SK-MEL-5 (cell line): ENCODE data around the gene B3GNT7. TPM values are rescaled to one million over a fixed set of nuclear protein-coding genes. Genes with fewer than 3 reads are reported as not detected.
A peak's percentile ranks its signal among the peaks of the same experiment; 100 is the strongest.
"Not testable (repeated sequence)": the region's sequence is repeated elsewhere in the genome, so short reads cannot be mapped to it uniquely, and the experiment has no call there.

Experiments used
- DNase-seq: peaks from one replicate; pipeline ENCODE4 v3.0.0-alpha.2; 2016; ENCODE audit warnings: low read depth, low spot score
- in situ Hi-C: cut with HindIII; loops from 2 replicates; pipeline ENCODE4 v1.10.0; 2016; ENCODE audit warnings: low sequenced_read_pairs, high pct_unique_total_duplicates, low pct_unique_long_range_greater_than_20kb
- total RNA-seq: library from RNA; depleted of rRNA; stranded (reverse); fragments of >200 nt; shearing (Covaris generic); gene quantifications from 2 replicates; pipeline ENCODE4 v1.2.3, GENCODE V29; 2014

B3GNT7 gene
- total RNA-seq, 1 experiment from 2014 or later = 20.2 TPM

DNA sequence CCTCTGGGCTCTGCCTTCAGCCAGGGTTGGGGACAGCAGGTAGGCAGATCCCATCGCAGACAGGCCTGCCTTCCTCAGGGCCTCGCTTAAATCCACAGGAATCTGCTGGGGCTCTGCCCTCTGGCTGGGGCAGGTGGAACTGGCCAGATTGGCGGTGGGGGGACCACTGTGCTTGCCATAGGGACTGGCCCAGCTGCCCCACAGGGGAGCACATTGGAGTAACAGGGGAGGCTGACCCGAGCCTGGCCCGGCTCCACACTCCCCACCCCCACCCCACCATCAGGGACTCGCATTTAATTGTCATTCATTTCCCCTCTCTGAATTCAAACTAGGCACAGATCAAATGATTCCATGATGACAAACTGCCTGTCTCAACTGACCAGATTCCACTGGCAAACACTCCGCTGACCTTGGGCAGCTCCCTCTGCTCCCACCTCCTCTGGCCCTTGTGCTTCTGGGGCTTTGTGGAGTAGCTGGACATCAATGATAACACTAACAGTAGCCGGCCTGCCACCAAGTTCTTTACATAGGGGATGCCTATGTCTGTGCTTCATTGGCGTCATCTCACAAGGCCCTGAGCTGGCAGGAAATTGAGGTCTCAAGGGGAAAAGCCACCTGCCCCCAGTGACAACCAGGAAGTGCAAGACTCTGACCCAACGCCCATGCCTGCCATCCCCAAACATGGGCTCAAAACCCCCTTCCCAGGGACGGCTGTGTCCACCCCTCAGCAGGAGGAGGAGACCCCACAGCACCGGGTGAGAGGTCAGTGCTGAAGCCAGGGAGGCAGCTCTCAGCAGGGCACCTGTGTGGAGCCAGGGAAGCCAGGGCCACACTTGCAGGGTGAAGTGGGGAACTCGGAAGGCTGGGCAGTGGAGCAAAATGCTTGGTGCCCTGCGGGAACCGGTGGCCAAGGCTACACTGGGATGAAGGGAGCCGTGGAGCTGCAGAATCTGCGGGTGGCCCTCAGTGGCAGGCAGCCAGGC, 2.1 kb upstream of the B3GNT7 start:
- no peak for DNase-seq
- in situ Hi-C loops = no loop called here

GRCh38 chr2:231394211-231395141, 1.0 kb upstream of the B3GNT7 start:
- in situ Hi-C loops = no loop called here
- peak; percentile 36 for DNase-seq

DNA sequence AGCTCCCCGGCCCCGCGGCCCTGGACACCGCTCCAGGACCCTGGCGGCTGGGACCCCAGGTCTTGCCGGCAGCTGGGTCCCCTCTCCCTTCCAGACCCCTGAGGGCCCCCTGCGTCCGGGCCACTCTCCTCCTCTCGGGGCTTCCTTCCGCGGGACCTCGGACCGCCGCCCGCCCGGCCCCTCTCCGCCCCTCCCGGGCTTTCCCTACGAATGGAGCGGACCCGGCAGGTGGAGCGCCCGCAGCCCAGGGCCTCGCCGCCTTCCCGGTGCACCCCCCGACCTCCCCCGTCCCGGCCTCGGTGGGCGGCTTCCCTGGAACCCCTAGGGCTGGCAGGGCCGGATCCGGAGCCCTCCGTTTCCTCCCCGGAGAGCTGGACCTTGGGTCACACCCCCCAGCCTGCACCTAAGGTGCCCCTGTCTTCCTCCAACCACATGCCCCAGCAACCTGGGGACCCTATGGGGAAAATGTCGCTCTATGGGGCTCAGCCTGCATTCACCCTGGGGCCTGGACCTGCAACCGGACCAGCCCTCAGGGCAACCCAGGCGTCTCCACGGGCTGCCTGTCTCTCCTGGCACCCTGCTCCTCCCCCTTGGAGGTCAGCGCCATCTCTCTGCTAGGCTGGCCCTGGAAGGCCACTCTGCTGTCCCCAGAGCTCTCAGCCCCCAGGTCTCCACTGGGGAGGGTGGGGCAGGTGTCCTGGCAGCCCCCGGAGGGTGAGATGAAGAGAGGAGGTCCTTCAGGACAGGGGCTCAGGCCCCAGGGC, 730 bp downstream of the B3GNT7 start:
- in situ Hi-C loops = no loop called here
- no peak for DNase-seq

DNA sequence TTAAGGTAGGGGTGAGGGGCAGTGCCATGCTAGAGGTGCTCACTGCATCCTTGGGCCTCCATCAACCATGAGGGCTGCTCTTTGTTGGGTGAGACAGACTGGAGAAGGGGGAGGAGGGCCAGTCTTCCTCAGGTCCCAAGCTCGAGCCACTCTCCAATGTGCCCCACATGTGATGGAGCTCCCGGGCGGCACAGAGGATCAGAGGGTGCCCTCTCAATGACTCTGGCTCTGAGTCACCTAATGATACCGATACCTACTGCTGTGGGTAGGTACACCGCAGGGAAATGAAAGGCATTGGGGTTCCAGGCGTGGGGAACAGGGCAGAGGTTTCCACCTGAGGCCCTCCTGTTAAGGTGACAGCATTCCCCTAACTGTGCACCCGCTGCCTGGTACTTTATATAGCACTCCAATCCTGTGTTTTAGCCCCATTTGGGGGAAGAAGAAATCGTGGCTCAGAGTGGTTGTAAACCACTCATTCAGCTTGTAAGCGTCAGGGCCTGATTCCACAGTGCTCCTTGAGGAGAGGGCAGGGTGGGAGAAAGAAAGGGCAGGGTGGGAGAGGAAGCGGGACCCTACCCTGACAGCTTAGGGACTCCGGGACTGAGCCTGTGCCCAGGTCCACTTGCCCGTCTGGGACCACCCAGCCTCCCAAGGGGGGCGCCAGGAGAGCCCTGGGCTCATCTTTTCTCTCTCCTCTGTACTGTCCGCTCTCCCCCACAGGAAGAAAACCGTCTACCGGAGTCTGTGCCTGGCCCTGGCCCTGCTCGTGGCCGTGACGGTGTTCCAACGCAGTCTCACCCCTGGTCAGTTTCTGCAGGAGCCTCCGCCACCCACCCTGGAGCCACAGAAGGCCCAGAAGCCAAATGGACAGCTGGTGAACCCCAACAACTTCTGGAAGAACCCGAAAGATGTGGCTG, 1.8 kb downstream of the B3GNT7 start:
- no peak for DNase-seq
- in situ Hi-C loops = no loop called here

DNA sequence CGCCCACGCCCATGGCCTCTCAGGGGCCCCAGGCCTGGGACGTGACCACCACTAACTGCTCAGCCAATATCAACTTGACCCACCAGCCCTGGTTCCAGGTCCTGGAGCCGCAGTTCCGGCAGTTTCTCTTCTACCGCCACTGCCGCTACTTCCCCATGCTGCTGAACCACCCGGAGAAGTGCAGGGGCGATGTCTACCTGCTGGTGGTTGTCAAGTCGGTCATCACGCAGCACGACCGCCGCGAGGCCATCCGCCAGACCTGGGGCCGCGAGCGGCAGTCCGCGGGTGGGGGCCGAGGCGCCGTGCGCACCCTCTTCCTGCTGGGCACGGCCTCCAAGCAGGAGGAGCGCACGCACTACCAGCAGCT, 2.4 kb downstream of the B3GNT7 start:
- in situ Hi-C loops = no loop called here
- DNase-seq = no peak

DNA sequence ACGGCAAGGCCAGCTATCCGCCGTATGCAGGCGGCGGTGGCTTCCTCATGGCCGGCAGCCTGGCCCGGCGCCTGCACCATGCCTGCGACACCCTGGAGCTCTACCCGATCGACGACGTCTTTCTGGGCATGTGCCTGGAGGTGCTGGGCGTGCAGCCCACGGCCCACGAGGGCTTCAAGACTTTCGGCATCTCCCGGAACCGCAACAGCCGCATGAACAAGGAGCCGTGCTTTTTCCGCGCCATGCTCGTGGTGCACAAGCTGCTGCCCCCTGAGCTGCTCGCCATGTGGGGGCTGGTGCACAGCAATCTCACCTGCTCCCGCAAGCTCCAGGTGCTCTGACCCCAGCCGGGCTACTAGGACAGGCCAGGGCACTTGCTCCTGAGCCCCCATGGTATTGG, 3.1 kb downstream of the B3GNT7 start:
- DNase-seq = no peak
- in situ Hi-C loops = no loop called here

GRCh38 chr2:231399046-231399852, 3.7 kb downstream of the B3GNT7 start:
- in situ Hi-C loops = no loop called here

GRCh38 chr2:231399853-231400680, 4.6 kb downstream of the B3GNT7 start:
- in situ Hi-C loops = no loop called here
- peak; percentile 33 for DNase-seq

More at GRCh38 chr2:231399046-231399852, 3.7 kb downstream of the B3GNT7 start:
- no peak for DNase-seq

GRCh38 chr2:231400681-231401080, 5.2 kb downstream of the B3GNT7 start:
- DNase-seq, in situ Hi-C loops: not testable (repeated sequence)

GRCh38 chr2:231401101-231401500, 5.6 kb downstream of the B3GNT7 start:
- in situ Hi-C loops = not testable (repeated sequence)

GRCh38 chr2:231403421-231404182, 8.1 kb downstream of the B3GNT7 start:
- in situ Hi-C loops, DNase-seq: not testable (repeated sequence)

More at GRCh38 chr2:231401101-231401500, 5.6 kb downstream of the B3GNT7 start:
- not testable (repeated sequence) for DNase-seq

DNA sequence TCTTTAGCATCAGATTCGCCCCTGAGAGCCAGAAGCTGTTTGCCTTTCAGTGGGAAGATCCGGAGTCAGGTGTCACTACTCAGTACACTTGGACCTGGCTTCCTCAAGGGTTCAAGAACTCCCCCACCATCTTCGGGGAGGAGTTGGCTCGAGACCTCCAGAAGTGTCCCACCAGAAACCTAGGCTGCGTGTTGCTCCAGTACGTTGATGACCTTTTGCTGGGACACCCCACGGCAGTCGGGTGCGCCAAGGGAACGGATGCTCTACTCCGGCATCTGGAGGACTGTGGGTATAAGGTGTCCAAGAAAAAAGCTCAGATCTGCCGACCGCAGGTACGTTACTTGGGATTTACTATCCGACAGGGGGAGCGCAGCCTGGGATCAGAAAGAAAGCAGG, 8.7 kb downstream of the B3GNT7 start:
- DNase-seq, in situ Hi-C loops: not testable (repeated sequence)

DNA sequence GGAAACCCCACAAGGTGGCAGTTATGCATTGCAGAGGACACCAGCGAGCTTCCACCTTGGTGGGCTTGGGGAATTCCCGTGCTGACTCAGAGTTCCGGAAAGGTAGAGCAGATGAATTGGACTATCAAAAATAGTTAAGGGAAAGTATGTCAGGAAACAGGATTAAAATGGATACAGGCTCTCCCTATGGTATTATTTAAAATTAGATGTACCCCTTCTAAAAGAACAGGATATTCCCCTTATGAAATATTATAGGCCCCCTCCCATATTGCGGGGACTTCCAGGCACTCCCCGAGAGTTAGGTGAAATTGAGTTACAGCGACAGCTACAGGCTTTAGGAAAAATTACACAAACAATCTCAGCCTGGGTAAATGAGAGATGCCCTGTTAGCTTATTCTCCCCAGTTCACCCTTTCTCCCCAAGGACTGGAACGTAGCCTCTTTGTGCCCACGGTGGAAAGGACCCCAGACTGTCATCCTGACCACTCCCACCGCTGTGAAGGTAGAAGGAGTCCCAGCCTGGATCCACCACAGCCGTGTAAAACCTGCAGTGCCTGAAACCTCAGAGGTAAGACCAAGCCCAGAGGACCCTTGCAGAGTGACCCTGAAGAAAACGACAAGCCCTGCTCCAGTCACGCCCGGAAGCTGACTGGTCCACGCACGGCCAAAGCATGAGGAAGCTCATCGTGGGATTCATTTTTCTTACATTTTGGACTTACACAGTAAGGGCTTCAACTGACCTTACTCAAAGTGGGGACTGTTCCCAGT, 10.3 kb downstream of the B3GNT7 start:
- DNase-seq, in situ Hi-C loops: not testable (repeated sequence)

GRCh38 chr2:231407686-231408085, 12.2 kb downstream of the B3GNT7 start:
- DNase-seq, in situ Hi-C loops: not testable (repeated sequence)
